NCI-H2196 treated with DMSO at 0.1 percent for 48 hours (cell line): ENCODE measurements around the gene TC2N.
A peak's percentile ranks its signal among the peaks of the same experiment; 100 is the strongest.
"Not testable (repeated sequence)": the region's sequence is repeated elsewhere in the genome, so short reads cannot be mapped to it uniquely, and the experiment has no call there.

Experiments
- DNase-seq: peaks from one replicate; lab custom pipeline; 2025; ENCODE audit not compliant: unreplicated experiment; lab: John Stamatoyannopoulos, UW

The TC2N gene

GRCh38 chr14:91867316-91867988 lies at the start of gene TC2N:
Gene TC2N, minus strand, starts transcription at chr14:91867536. Its CDS starts 53,767 bp downstream, at chr14:91813769.
- DNase-seq, result no peak

- DNase-seq, result no peak
Observed at GRCh38 chr14:91912035-91912434, 44.7 kb upstream of the TC2N start.

GRCh38 chr14:91911474-91912032 lies 44.2 kb upstream of the TC2N start:
- DNase-seq, result peak; percentile 5

GRCh38 chr14:91910196-91910595 lies 42.9 kb upstream of the TC2N start:
- DNase-seq, result no peak

DNA sequence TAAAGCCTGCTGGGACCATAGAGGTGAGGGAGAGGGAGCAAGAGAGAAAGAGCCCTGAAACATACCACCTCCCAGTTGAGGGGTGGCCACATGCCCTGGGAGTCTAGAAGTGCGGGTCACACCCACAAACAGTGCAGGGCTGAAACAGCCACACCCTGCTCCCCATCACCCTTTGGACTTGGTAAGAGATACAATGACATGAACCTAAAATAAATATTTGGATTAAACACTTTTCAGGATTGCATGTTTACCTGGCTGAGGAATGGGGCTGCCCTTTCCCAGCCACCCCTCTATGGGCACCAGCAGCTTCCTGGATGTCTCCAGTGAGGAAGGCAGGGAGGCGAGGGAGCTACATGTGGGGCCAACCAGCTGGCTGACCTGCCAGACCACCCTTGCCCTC lies 39.0 kb upstream of the TC2N start:
- no peak for DNase-seq

DNA sequence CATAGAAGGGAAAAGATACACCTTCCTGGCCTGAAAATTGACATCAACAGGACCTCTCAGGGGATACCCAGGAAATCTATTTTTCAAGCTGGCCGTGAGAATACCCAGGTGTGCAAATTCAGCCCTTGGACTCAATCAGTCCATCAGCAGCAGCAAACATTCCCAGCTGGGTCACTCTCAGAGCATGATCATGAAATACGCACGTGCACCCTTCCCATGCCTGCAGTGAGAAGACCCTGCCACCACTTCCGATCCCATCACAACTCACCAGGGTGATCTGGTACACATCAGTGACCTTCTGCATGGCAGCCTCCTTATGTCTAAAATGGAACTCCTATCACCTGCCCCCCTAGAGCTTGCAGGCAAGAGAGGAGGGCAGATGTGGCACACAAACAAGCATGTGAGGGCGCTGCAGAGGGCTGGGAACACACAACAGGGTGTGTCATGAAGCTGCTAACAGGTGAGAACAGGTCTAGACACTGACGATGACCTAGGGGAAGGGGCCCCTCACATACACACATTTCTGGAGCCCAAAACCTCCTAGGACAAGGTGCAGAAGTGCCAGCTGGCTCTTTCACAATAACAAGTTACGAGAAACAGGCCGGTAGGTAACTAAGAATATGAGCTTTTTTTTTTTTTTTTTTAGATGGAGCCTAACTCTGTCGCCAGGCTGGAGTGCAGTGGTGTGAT lies 37.8 kb upstream of the TC2N start:
- no peak for DNase-seq

DNA sequence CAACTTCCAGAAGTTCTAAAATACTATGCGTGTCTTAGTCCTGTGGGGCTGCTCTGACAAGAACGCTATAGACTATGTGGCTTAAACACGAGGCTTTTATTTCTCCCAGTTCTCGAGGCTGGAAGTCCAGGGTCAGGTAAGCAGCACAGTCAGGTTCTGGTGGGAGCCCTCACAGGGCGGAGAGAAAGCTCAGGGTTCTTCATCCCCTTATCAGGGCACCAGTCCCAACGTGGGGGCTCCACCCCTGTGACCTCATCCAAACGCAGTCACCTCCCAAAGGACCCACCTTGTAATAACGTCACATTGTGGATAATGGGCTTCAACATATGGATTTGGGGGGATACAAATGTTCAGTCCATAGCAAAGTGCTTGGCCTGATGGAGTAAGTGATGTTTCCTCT lies 37.1 kb upstream of the TC2N start:
- no peak for DNase-seq

DNA sequence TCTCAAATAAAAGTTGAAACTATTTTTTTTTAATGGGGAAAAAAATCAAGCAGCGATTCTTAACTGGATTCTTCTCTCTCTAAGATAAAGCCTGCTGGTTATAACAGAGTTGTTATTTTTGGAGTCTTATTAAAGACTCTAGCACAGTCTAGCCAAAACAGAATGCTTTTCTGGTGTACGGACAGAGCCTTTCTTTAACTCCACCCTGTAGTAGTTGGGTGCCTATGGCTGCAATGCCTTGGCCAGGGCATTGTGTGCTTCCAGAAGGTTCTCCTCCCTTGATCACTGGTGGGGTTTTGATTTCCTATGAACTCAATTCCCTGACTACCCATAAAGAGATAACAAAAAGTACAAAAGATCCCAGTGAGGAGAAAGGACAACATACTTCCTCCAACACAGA lies 35.7 kb upstream of the TC2N start:
- DNase-seq, result no peak

DNA sequence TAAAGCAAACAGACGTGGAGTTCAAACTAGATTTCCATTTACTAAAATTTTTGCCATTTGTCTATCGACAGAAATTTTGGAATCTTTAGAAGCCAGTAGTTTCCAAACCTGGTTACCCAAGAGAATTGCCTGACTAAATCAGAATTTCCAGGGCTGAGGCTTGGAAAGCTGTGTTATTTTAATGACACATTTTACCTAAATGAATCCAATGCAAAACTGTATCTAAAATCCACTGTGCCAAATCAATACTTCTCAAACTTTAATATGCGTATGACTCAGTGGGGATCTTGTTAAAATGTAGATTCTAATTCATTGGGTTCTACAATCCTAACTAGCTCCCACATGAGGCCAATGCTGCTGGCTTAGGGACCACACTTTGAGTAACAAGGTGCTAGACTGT lies 35.0 kb upstream of the TC2N start:
- DNase-seq, result no peak

- DNase-seq, result no peak
Observed at GRCh38 chr14:91901449-91902226, 34.3 kb upstream of the TC2N start.

DNA sequence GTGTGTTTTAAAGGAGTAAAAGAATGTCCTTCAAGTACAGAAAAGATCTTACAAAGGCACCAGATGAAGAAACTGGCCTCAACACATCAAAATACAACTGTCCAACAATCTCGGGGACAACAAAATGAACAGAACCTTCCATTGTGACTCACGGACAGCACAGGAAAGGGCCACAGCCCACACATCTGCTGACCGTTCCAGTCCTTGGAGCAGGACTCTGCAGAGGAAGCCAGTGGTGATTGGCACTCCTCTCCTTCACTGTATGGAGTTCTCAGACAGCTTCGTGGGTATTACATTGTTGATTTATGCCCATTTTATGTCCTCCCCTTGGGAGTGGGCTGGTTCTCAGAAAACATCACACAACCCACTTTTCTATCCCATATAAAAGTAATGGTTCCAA lies 32.5 kb upstream of the TC2N start:
- no peak for DNase-seq

GRCh38 chr14:91899213-91899612 lies 31.9 kb upstream of the TC2N start:
- no peak for DNase-seq

DNA sequence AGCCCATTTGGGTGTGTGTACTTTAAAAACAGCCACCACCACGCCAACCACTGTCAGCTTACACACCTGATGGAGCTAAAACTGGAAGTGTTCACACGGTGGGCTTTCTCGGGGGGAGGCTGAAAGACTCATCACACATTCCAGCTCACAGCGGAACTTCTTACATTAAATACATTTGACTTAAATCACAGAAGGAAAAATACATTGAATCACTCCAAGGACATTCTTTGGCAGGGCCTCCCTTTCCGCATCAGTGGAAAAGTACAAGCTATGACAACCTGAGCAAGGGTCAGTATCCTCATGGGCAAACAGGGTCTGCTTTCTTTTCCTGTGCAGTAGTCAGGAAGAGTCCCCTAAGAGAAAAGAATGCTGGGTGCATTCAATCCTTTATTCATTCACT lies 31.0 kb upstream of the TC2N start:
- no peak for DNase-seq

GRCh38 chr14:91897716-91898115 lies 30.4 kb upstream of the TC2N start:
- not testable (repeated sequence) for DNase-seq

DNA sequence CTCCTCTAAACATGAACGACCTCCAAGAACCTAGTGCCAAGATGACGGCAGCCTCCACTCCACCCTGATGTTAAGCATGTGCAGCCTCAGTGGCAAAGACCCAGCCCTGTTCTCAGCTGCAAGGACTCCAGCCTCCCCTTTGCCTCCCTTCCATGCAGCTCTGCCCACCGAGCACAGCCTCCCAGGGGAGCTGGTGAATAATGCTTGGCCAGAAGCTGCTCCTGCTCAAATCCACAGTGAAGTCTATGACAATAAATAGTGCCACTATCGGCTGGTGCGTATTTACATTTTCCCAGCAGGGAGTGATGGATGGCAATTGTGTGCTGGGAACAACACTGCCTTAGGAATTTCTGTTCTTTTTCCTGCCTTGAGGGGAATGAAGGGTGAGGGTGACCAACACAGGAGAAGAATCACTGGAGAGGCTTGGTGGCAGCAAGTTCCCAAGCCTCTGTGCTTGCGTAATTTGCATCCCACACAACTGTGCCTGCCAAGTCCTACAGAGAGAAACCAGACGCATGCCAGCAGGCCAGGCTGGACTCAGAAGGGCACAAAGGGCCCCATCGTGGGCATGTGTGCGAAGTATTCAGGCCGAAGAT lies 29.9 kb upstream of the TC2N start:
- no peak for DNase-seq

- DNase-seq, result no peak
Observed at GRCh38 chr14:91896419-91896818, 29.1 kb upstream of the TC2N start.

- DNase-seq, result no peak
Observed at GRCh38 chr14:91893669-91894068, 26.3 kb upstream of the TC2N start.

DNA sequence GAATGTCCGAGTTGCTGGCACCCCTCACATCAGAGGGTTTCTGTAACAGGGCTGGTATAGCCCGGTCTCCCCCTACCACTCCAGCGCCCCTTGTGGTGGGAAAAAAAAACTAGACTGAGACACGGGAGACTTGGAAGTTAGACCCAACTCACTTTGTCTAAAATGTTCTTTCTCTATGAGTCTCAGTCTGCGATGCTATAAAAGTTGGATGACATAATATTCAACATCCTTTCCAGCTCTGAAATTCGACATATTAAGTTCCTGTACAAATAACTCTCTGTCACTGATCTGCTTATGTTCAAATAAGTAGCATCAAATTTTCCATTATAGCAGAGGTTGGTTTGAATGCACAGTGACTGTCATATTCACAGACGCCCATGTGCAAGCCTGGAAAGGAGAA lies 25.7 kb upstream of the TC2N start:
- DNase-seq, result no peak

DNA sequence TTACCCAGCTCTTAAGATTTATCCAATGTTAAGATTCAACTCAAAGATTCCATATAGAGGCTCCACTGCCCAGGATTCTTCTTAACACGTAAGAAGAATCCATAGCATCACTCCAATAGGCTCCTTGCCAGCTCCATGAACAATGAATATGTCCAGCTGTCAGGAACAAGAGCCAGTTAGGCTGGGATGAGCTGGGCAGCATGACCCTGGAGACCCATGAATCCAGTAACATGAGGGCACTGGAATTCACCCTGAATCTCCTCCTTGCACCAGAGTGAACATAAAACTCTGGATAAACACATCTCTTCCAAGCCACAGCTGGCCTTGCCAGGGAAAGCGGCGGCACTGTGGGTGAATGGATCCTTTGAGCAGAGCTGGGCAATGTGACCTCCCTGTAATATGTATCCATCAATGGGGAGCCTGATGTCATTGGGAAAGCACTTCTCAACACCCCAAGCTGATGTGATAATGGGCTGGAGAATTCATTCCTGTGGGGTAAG lies 24.4 kb upstream of the TC2N start:
- DNase-seq, result no peak

DNA sequence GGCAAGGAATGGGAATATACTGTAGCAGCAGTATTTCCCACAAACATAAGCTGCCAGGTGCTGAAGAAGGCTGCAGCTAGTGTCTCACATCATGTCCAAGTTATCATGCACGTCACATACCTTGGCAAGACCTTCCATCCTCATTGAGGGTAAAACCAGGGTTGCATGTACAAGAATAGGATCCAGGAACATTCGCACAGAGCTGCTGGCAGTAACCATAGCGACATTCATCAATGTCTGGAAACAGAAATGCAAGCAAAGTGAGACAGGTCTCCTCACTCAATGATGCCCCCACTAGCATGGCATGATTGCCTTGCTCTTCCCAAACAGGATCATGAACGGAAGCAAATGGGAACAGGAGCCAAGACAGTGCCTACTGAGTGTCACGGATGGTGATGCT lies 23.8 kb upstream of the TC2N start:
- DNase-seq, result no peak

GRCh38 chr14:91890291-91890749 lies 23.0 kb upstream of the TC2N start:
- DNase-seq, result no peak
